Tibial artery (tissue), 4 donors: Measurements from ENCODE around the gene MUC20.
"Not testable (repeated sequence)": the region's sequence is repeated elsewhere in the genome, so short reads cannot be mapped to it uniquely, and the experiment has no call there.

Experiments used
- DNase-seq, 2 donors: peaks; one replicate each; pipeline ENCODE4 v3.0.0-alpha.2; 2019
- H3K27ac ChIP-seq, 2 donors: fragments of 200-600 bp; sonication (generic) in 1 of 2; 1 replicate in 1 of 2; 2 replicates in 1 of 2; pipeline ENCODE4 v1.5.1; 2018 to 2019; ENCODE audit warnings: mild to moderate bottlenecking in 1 of 2
- H3K27me3 ChIP-seq, 2 donors: fragments of 200-600 bp; sonication (generic) in 1 of 2; one replicate each; pipeline versions ENCODE4 v1.5.1 to v1.6.0; 2016 to 2019
- H3K36me3 ChIP-seq, 3 donors: fragments of 200-600 bp; sonication (generic) in 2 of 3; one replicate each; pipeline ENCODE4 v1.5.1; 2016 to 2019; ENCODE audit warnings: mild to moderate bottlenecking in 2 of 3
- H3K4me1 ChIP-seq, 4 donors: fragments of 200-600 bp; sonication (generic) in 2 of 4; 1 replicate in 3 of 4; 2 replicates in 1 of 4; pipeline ENCODE4 v1.5.1; 2016 to 2019
- H3K4me3 ChIP-seq, 2 donors: fragments of 200-600 bp; sonication (generic) in 1 of 2; 1 replicate in 1 of 2; 2 replicates in 1 of 2; pipeline ENCODE4 v1.5.1; 2018 to 2019; ENCODE audit warnings: mild to moderate bottlenecking in 2 of 2
- H3K9me3 ChIP-seq, 3 donors: fragments of 200-600 bp; sonication (generic) in 1 of 3; one replicate each; pipeline ENCODE4 v1.5.1; 2016 to 2019
- intact Hi-C: fragments of 100-400 bp; cut with DNase I; formaldehyde crosslinking; loops from one replicate; pipeline ENCODE4 v1.15.0; 2023; ENCODE audit warnings: low total_unique reads
- TF ChIP-seq, protein P1 (sequence below), 2 experiments: fragments of 200-600 bp in 1 of 2; fragments of 450-650 bp in 1 of 2; IDR thresholded peaks; one replicate each; pipeline ENCODE4 v1.5.1; 2017 to 2019; ENCODE audit warnings: antibody characterized with exemption in 2 of 2, mild to moderate bottlenecking in 1 of 2, moderate library complexity in 1 of 2

Gene MUC20

DNA sequence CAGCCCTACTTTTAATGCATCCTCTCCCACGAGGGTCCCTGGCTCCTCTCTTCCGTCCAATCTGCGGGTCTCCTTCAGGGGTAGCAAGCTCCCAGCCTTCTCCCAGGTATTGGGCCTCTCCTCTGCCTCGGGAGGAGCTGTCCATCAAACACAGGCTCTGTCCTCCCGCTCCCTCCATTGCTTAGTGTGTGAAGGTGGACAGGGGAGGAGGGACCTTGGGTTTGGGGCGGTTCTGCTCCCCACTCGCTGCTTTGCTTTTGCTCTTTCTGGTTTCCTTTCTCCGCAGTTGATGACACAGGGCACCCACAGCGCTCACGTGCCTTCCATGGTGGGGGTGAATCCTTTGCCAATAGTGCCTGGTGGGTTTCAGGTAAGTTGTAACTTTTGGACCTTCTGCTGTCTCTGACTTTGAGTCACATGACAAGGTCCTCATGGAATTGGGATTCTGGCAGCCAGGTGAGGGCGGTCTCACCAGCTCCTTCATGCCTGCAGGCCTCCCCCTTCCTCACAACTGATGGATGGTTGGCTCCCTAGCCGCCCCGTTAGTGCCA lies 18.9 kb downstream of the MUC20 start:
- intact Hi-C loops: no loop called here
- H3K4me3 ChIP-seq: no peak overlapping the region
- no peaks in the 10 kb centered on the region for H3K4me1 ChIP-seq
- peaks cover 0 to 3% of the 10 kb centered on the region in 2 donors for H3K27me3 ChIP-seq
- TF ChIP-seq, protein P1, sequence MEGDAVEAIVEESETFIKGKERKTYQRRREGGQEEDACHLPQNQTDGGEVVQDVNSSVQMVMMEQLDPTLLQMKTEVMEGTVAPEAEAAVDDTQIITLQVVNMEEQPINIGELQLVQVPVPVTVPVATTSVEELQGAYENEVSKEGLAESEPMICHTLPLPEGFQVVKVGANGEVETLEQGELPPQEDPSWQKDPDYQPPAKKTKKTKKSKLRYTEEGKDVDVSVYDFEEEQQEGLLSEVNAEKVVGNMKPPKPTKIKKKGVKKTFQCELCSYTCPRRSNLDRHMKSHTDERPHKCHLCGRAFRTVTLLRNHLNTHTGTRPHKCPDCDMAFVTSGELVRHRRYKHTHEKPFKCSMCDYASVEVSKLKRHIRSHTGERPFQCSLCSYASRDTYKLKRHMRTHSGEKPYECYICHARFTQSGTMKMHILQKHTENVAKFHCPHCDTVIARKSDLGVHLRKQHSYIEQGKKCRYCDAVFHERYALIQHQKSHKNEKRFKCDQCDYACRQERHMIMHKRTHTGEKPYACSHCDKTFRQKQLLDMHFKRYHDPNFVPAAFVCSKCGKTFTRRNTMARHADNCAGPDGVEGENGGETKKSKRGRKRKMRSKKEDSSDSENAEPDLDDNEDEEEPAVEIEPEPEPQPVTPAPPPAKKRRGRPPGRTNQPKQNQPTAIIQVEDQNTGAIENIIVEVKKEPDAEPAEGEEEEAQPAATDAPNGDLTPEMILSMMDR (IDR thresholded peaks at IDR 0.05): no peak
- H3K9me3 ChIP-seq: no peaks in the 10 kb centered on the region
- DNase-seq: no peak
- peaks cover 0 to 32% (median 32%) of the 10 kb centered on the region in 3 donors for H3K36me3 ChIP-seq
- no peak overlapping the region for H3K27ac ChIP-seq

DNA sequence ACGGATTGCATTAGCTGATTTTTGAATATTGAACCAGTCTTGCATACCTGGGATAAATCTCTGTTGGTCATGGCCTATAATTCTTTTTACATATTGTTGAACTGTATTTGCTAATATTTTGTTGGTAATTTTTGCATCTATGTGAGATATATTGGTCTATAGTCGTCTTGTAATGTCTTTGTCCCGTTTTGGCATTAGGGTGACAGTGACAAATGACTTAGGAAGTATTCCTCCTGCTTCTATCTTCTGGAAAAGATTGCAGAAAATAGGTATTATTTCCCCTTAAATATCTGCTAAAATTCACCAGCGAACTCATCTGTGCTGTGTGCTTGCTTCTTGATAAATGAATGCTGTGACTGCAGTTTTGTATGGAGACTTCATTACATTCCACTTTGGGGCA lies 23.7 kb downstream of the MUC20 start:
- peaks cover 0 to 6% (median 4%) of the 10 kb centered on the region in 3 donors for H3K36me3 ChIP-seq
- peaks cover 0 to 5% (median 0%) of the 10 kb centered on the region in 4 donors for H3K4me1 ChIP-seq
- TF ChIP-seq, protein P1 (IDR thresholded peaks at IDR 0.05): no peak
- H3K27me3 ChIP-seq: peaks cover 0 to 21% of the 10 kb centered on the region in 2 donors
- no peak for DNase-seq
- H3K4me3 ChIP-seq: no peak overlapping the region
- intact Hi-C loops: no loop called here
- no peaks in the 10 kb centered on the region for H3K9me3 ChIP-seq
- H3K27ac ChIP-seq: no peak overlapping the region

DNA sequence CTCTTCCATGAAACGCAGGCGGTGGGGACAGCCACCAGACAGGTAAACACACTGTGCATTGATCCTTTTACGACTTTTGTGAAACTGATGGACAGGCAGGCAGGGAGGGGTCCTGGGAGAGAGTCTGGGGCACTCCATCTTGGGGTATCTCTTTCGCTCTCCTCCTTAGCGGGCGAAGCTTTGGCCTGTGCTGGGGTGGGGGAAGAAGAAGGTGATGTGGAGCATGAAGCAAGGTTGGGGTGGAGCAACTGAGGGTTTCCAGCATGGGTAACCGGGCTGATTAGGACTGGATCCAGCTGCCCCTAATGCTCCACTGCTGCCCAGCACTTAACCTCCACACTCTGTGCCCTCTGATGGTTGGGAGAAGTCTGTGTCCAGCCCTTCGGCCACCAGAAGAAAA lies 25.6 kb downstream of the MUC20 start:
- H3K9me3 ChIP-seq: no peaks in the 10 kb centered on the region
- H3K4me1 ChIP-seq: peaks cover 0 to 5% (median 0%) of the 10 kb centered on the region in 4 donors
- H3K27me3 ChIP-seq: peaks cover 0 to 25% of the 10 kb centered on the region in 2 donors
- intact Hi-C loops: no loop called here
- TF ChIP-seq, protein P1 (IDR thresholded peaks at IDR 0.05): no peak
- H3K36me3 ChIP-seq: peaks cover 0 to 6% (median 4%) of the 10 kb centered on the region in 3 donors
- no peak overlapping the region for H3K4me3 ChIP-seq
- no peak for DNase-seq
- H3K27ac ChIP-seq: no peak overlapping the region

DNA sequence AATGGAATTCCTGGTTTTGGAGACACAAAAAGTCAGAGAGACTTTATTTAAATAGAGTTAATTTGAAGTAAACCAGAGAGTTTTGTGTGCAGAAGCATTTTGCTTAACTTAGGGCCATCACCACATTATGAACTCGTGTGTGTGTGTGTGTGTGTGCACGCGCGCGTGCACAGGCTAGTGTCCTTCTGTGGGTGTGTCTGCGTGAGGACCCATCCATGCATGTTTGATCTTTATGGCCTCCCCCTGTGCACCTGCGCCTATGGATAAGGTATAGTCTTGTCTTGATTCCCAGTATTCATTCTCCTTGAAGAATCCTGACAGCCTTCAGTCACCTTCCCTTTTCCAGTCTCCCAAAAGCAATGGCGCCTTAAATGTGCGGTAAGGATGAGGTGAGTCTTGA lies 26.0 kb downstream of the MUC20 start:
- no peaks in the 10 kb centered on the region for H3K9me3 ChIP-seq

DNA sequence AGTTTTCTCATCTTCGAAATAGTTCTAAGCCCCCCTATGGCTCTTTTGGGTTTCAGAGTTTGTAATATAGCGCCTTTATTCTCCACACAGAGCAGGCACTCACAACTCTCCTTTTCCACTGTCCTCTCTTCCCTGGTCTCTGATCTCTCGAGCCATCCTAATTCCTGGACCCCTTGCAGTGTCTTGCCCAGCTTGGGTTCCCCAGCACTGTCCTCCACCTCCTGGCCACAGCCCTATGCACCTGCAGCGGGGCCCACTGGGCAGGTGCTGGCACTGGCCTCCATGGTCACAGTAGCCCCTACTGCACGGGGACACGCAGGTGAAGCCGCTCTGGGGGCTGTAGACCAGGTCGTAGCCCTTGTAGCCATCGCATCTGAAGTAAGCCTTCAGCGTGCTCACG lies 27.9 kb downstream of the MUC20 start:
- H3K27me3 ChIP-seq: peaks cover 0 to 32% of the 10 kb centered on the region in 2 donors
- H3K4me1 ChIP-seq: peaks cover 0 to 5% (median 0%) of the 10 kb centered on the region in 4 donors
- H3K9me3 ChIP-seq: no peaks in the 10 kb centered on the region
- TF ChIP-seq, protein P1 (IDR thresholded peaks at IDR 0.05): no peak
- no peak overlapping the region for H3K27ac ChIP-seq
- peaks cover 0 to 6% (median 4%) of the 10 kb centered on the region in 3 donors for H3K36me3 ChIP-seq
- intact Hi-C loops: no loop called here
- H3K4me3 ChIP-seq: no peak overlapping the region
- no peak for DNase-seq

More for the DNA sequence above, 26.0 kb downstream of the MUC20 start:
- H3K4me3 ChIP-seq: no peak overlapping the region
- H3K27ac ChIP-seq: no peak overlapping the region
- intact Hi-C loops: no loop called here
- peaks cover 0 to 6% (median 4%) of the 10 kb centered on the region in 3 donors for H3K36me3 ChIP-seq
- peaks cover 0 to 28% of the 10 kb centered on the region in 2 donors for H3K27me3 ChIP-seq
- DNase-seq: no peak
- TF ChIP-seq, protein P1 (IDR thresholded peaks at IDR 0.05): no peak
- H3K4me1 ChIP-seq: peaks cover 0 to 5% (median 0%) of the 10 kb centered on the region in 4 donors

DNA sequence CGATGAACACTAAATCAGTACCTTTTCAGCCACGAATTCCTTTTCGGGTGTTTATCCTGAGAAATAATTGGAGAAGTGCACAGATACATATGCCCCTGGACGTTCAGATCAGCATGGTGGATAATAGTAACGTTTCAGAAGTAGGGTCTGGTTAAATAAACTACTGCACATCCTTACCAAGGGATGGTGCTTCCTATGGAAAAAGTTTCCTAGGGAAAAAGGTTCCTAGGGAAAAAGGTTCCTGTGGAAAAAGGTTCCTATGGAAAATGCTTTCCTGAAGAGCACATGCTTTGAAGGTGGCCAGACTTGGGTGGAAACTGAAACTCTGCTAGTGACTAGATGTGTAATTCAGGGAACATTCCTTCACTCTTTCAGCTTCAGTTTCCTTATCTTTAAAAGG lies 28.3 kb downstream of the MUC20 start:
- DNase-seq, intact Hi-C loops, H3K4me1 ChIP-seq, H3K4me3 ChIP-seq, H3K9me3 ChIP-seq, H3K27ac ChIP-seq, H3K36me3 ChIP-seq: not testable (repeated sequence)
- H3K27me3 ChIP-seq: peaks cover 0 to 34% of the 10 kb centered on the region in 2 donors
